Panc1 (cell line): Measurements from ENCODE around the gene APP. TPM values are rescaled to one million over a fixed set of nuclear protein-coding genes. Genes with fewer than 3 reads are reported as not detected.

Experiments used
- ATAC-seq: fragments of 200-7000 bp; cut with Tn5 transposase; 2 replicates; pipeline ENCODE4 v1.9.1; 2020; ENCODE audit warnings: mild to moderate bottlenecking, moderate library complexity
- BruUV-seq: library from RNA; stranded (reverse); fragments of 400-500 nt; replicated peaks from 2 replicates; lab custom pipeline; 2021; lab: Mats Ljungman, UMichigan
- CTCF ChIA-PET: fragments of 300-600 bp; sonication (Branson Sonifier 250); formaldehyde crosslinking; loops from one replicate; lab custom pipeline; 2022; ENCODE audit warnings: antibody characterized with exemption; lab: Charles Lee
- POLR2A ChIA-PET: fragments of 300-600 bp; sonication (Branson Sonifier 250); formaldehyde crosslinking; loops from one replicate; lab custom pipeline; 2022; ENCODE audit warnings: antibody characterized with exemption; lab: Charles Lee
- DNase-seq: peaks from one replicate; pipeline ENCODE4 v3.0.0-alpha.2; 2010; ENCODE audit warnings: low read depth, low spot score
- H3K27ac ChIP-seq: 2 replicates; pipeline ENCODE4 v1.5.1; 2011; ENCODE audit warnings: mild to moderate bottlenecking, low read length, inconsistent platforms
- H3K27me3 ChIP-seq: fragments of 200-500 bp; sonication (Bioruptor generic); 2 replicates; pipeline ENCODE4 v1.6.0; 2014; ENCODE audit warnings: low read length, inconsistent platforms; ENCODE audit not compliant: control insufficient read depth, insufficient read depth
- H3K36me3 ChIP-seq: fragments of 200-500 bp; sonication (Bioruptor generic); 2 replicates; pipeline ENCODE4 v1.5.1; 2014; ENCODE audit warnings: inconsistent platforms, mild to moderate bottlenecking, low read length, moderate library complexity; ENCODE audit not compliant: control insufficient read depth, insufficient read depth
- H3K4me1 ChIP-seq: 2 replicates; pipeline ENCODE4 v1.5.1; 2011; ENCODE audit warnings: inconsistent platforms, mild to moderate bottlenecking, low read length, moderate library complexity; ENCODE audit not compliant: control insufficient read depth, insufficient read depth
- H3K4me3 ChIP-seq, 2 experiments: 2 replicates each; pipeline ENCODE4 v1.5.1; 2011 to 2012; ENCODE audit warnings: low read depth in 2 of 2, low read length in 2 of 2, mild to moderate bottlenecking in 2 of 2, inconsistent platforms in 1 of 2, moderate library complexity in 1 of 2
- H3K9me3 ChIP-seq: fragments of 200-500 bp; sonication (Bioruptor generic); 2 replicates; pipeline ENCODE4 v1.5.1; 2014; ENCODE audit warnings: low read depth, mild to moderate bottlenecking, inconsistent platforms, low read length, moderate library complexity; ENCODE audit not compliant: control insufficient read depth, insufficient read depth
- CTCF ChIP-seq: fragments of 450-650 bp; IDR thresholded peaks from 2 replicates; pipeline ENCODE4 v1.5.1; 2017; ENCODE audit warnings: mild to moderate bottlenecking
- POLR2AphosphoS5 ChIP-seq: IDR thresholded peaks from 2 replicates; pipeline ENCODE4 v1.6.1; 2012; ENCODE audit warnings: mild to moderate bottlenecking, low read depth, low read length, moderate library complexity
- REST ChIP-seq, 2 experiments: IDR thresholded peaks; 2 replicates each; pipeline ENCODE4 v1.6.1; 2011 to 2012; ENCODE audit warnings: low read depth in 2 of 2, control low read depth in 1 of 2, low read length in 1 of 2, mild to moderate bottlenecking in 1 of 2, moderate library complexity in 1 of 2; ENCODE audit not compliant: insufficient read depth in 1 of 2
- SIN3A ChIP-seq: IDR thresholded peaks from 2 replicates; pipeline ENCODE4 v1.6.1; 2012; ENCODE audit warnings: low read depth, mild to moderate bottlenecking, low read length, moderate library complexity, borderline replicate concordance; ENCODE audit not compliant: insufficient read depth
- TCF7L2 ChIP-seq: IDR thresholded peaks from 2 replicates; pipeline ENCODE4 v1.6.1; 2011; ENCODE audit warnings: mild to moderate bottlenecking, low read depth, low read length, inconsistent platforms
- in situ Hi-C: cut with HindIII; loops from 2 replicates; pipeline ENCODE4 v1.10.0; 2016; ENCODE audit warnings: low sequenced_read_pairs, low pct_unique_long_range_greater_than_20kb
- intact Hi-C: fragments of 100-400 bp; cut with micrococcal nuclease; formaldehyde crosslinking; loops from one replicate; pipeline ENCODE4 v1.10.0; 2022; ENCODE audit not compliant: unreplicated experiment
- total RNA-seq: library from RNA; stranded (reverse); gene quantifications from one replicate; pipeline ENCODE4 v1.2.1, GENCODE V29; 2021; ENCODE audit not compliant: unreplicated experiment

The APP gene
- total RNA-seq, 1 experiment from 2014 or later, result 542 TPM

GRCh38 chr21:25955646-25956045, 214.9 kb downstream of the APP start:
- Histone ChIP-seq H3K9me3 (no peaks in the 10 kb centered on the region), H3K36me3 (peaks cover 9% of the 10 kb centered on the region), H3K4me1 (no peaks in the 10 kb centered on the region), H3K4me3 (no peak overlapping the region), H3K27ac (no peak overlapping the region), H3K27me3 (no peaks in the 10 kb centered on the region)
- no peak for DNase-seq
- in situ Hi-C loops (no loop called here), intact Hi-C loops (no loop called here)
- no peak for ATAC-seq
- CTCF ChIA-PET, result no interaction called here
- POLR2A ChIA-PET, result no interaction called here
- TF ChIP-seq TCF7L2, result no peak
- no TSS peak for BruUV-seq

- POLR2A ChIA-PET, result no interaction called here
- DNase-seq, result no peak
Measured at GRCh38 chr21:25953659-25954058, 216.9 kb downstream of the APP start.

More at GRCh38 chr21:25953659-25954058, 216.9 kb downstream of the APP start:
- H3K27ac ChIP-seq, result no peak overlapping the region
- no peaks in the 10 kb centered on the region for H3K27me3 ChIP-seq
- peaks cover 9% of the 10 kb centered on the region for H3K36me3 ChIP-seq
- TF ChIP-seq CTCF, result no peak
- no peak for TF ChIP-seq REST (IDR thresholded peaks at IDR 0.05; ENCODE audit: insufficient read depth in 1 of 2, low read depth in 2 of 2, low read length in 1 of 2)
- TF ChIP-seq SIN3A, result no peak
- no peak for TF ChIP-seq TCF7L2
- TF ChIP-seq POLR2AphosphoS5, result no peak
- intact Hi-C loops (no loop called here), in situ Hi-C loops (no loop called here)
- no peaks in the 10 kb centered on the region for H3K9me3 ChIP-seq
- H3K4me3 ChIP-seq, result no peak overlapping the region
- ATAC-seq, result no peak
- CTCF ChIA-PET, result no interaction called here
- H3K4me1 ChIP-seq, result no peaks in the 10 kb centered on the region
- no TSS peak for BruUV-seq
